ENCODE results near the gene CARD10. TPM values are rescaled to one million over a fixed set of nuclear protein-coding genes. Genes with fewer than 3 reads are reported as not detected.

CARD10 gene
- total RNA-seq, 2 donors from 2014 or later = 20.3 to 24.4 TPM

DNA sequence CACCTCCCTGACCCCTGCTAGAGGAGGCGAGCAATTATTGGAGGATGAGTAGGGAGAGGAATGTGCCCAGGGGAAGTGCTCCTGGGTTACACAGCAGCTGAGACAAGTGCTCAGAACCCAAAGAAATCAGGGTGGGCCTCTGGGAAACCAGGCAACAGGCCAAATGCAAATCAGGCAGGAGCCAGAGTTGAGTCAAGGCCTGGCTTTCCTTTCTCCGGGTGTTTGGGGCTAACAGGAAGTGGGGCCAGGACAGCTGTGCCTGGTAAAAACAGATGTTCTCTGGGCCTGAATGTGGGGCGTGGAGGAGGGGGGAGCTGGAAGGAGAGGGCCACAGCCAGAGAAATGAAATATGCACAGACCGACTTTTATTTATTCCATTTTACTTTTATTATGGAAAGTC, 55.0 kb downstream of the CARD10 start:
- Histone ChIP-seq H3K4me3 (ENCODE audit: low read length) (no peak overlapping the region), H3K9me3 (ENCODE audit: control insufficient read depth, low read length) (no peaks in the 10 kb centered on the region), H3K4me1 (ENCODE audit: control insufficient read depth, insufficient read depth, low read length) (no peaks in the 10 kb centered on the region), H3K9ac (ENCODE audit: extremely low read depth, low read length, poor library complexity, severe bottlenecking) (no peak overlapping the region), H3K27ac (ENCODE audit: low read depth, low read length) (no peak overlapping the region), H3K27me3 (ENCODE audit: control insufficient read depth, insufficient read depth, low read length, poor library complexity, severe bottlenecking) (peaks cover 10% of the 10 kb centered on the region), H3K36me3 (ENCODE audit: control insufficient read depth, insufficient read depth, low read length) (no peaks in the 10 kb centered on the region)
- H3K9me3 Mint-ChIP-seq = no peaks in the 10 kb centered on the region
- DNase-seq = no peak
- H3K27me3 Mint-ChIP-seq (ENCODE audit: insufficient read depth) = peaks cover 5% of the 10 kb centered on the region
- H3K4me3 Mint-ChIP-seq = no peak overlapping the region
- no peaks in the 10 kb centered on the region for H3K4me1 Mint-ChIP-seq
- TF ChIP-seq, protein P1, sequence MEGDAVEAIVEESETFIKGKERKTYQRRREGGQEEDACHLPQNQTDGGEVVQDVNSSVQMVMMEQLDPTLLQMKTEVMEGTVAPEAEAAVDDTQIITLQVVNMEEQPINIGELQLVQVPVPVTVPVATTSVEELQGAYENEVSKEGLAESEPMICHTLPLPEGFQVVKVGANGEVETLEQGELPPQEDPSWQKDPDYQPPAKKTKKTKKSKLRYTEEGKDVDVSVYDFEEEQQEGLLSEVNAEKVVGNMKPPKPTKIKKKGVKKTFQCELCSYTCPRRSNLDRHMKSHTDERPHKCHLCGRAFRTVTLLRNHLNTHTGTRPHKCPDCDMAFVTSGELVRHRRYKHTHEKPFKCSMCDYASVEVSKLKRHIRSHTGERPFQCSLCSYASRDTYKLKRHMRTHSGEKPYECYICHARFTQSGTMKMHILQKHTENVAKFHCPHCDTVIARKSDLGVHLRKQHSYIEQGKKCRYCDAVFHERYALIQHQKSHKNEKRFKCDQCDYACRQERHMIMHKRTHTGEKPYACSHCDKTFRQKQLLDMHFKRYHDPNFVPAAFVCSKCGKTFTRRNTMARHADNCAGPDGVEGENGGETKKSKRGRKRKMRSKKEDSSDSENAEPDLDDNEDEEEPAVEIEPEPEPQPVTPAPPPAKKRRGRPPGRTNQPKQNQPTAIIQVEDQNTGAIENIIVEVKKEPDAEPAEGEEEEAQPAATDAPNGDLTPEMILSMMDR (conservative IDR thresholded peaks at IDR 0.05) = no peak
- no peak overlapping the region for H3K27ac Mint-ChIP-seq
- WGBS, 2 experiments (ENCODE audit: insufficient coverage in 1 of 2, insufficient read length in 1 of 2) = 75 to 80% methylated on average over 1 to 4 of the region's 4 CpGs
- H3K36me3 Mint-ChIP-seq (ENCODE audit: low read depth) = no peaks in the 10 kb centered on the region

DNA sequence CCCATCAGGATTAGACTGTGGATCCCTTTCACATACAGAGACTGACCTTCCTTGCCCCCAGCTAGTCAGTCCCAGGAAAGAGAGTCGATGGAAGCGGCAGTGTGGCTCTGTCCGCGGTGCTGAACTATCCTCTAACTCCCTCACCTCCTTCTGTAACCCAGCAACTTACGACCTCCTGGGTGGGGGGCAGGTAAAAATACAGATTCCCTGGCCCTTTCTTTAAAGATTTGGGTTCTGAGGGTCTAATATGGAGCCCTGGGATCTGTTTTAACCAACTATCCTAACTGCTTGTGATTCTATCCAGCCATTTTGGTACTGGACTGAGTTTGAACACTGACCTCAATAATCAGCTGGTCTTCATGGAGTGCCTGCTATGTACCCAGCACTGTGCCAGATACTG, 56.2 kb downstream of the CARD10 start:
- Mint-ChIP-seq H3K27ac (no peak overlapping the region), H3K9me3 (no peaks in the 10 kb centered on the region), H3K4me3 (no peak overlapping the region), H3K27me3 (ENCODE audit: insufficient read depth) (peaks cover 3% of the 10 kb centered on the region), H3K36me3 (ENCODE audit: low read depth) (no peaks in the 10 kb centered on the region), H3K4me1 (no peaks in the 10 kb centered on the region)
- H3K27me3 ChIP-seq (ENCODE audit: control insufficient read depth, insufficient read depth, low read length, poor library complexity, severe bottlenecking) = peaks cover 19% of the 10 kb centered on the region
- no peak overlapping the region for H3K4me3 ChIP-seq (ENCODE audit: low read length)
- H3K9me3 ChIP-seq (ENCODE audit: control insufficient read depth, low read length) = no peaks in the 10 kb centered on the region
- peak; percentile 91 for DNase-seq
- TF ChIP-seq, protein P1 (conservative IDR thresholded peaks at IDR 0.05) = no peak
- H3K9ac ChIP-seq (ENCODE audit: extremely low read depth, low read length, poor library complexity, severe bottlenecking) = no peak overlapping the region
- no peaks in the 10 kb centered on the region for H3K36me3 ChIP-seq (ENCODE audit: control insufficient read depth, insufficient read depth, low read length)
- no peaks in the 10 kb centered on the region for H3K4me1 ChIP-seq (ENCODE audit: control insufficient read depth, insufficient read depth, low read length)
- 7% methylated on average over 5 of the region's 5 CpGs; no CpG with 5 or more reads in 1 of the 2 experiments for WGBS, 2 experiments (ENCODE audit: insufficient coverage in 1 of 2, insufficient read length in 1 of 2)
- no peak overlapping the region for H3K27ac ChIP-seq (ENCODE audit: low read depth, low read length)

DNA sequence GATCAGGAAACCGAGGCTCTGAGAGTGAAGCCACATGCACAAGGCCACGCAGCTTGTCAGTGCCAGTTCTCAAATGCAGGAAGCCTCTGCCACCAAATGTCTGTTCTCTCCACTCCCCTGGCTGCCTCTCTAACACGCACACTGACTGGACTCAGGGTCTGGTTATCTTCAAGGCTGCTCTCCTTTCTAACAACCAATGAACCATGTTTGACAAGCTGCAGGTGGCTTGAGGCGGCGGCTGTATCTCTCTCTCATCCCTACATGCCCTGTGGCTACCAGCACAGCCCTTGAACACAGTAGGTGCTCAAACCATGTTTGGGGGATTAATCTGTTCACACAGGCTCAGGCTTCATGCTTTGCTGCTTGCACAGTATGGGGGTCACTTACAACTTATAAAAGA, 56.8 kb downstream of the CARD10 start:
- Mint-ChIP-seq H3K27ac (no peak overlapping the region), H3K36me3 (ENCODE audit: low read depth) (no peaks in the 10 kb centered on the region), H3K9me3 (no peaks in the 10 kb centered on the region), H3K4me3 (no peak overlapping the region), H3K27me3 (ENCODE audit: insufficient read depth) (peaks cover 3% of the 10 kb centered on the region), H3K4me1 (no peaks in the 10 kb centered on the region)
- H3K27ac ChIP-seq (ENCODE audit: low read depth, low read length) = no peak overlapping the region
- no peaks in the 10 kb centered on the region for H3K9me3 ChIP-seq (ENCODE audit: control insufficient read depth, low read length)
- no peaks in the 10 kb centered on the region for H3K36me3 ChIP-seq (ENCODE audit: control insufficient read depth, insufficient read depth, low read length)
- no peaks in the 10 kb centered on the region for H3K4me1 ChIP-seq (ENCODE audit: control insufficient read depth, insufficient read depth, low read length)
- no peak overlapping the region for H3K4me3 ChIP-seq (ENCODE audit: low read length)
- peaks cover 25% of the 10 kb centered on the region for H3K27me3 ChIP-seq (ENCODE audit: control insufficient read depth, insufficient read depth, low read length, poor library complexity, severe bottlenecking)
- TF ChIP-seq, protein P1 (conservative IDR thresholded peaks at IDR 0.05) = no peak
- H3K9ac ChIP-seq (ENCODE audit: extremely low read depth, low read length, poor library complexity, severe bottlenecking) = no peak overlapping the region
- 77 to 89% methylated on average over 5 of the region's 5 CpGs for WGBS, 2 experiments (ENCODE audit: insufficient coverage in 1 of 2, insufficient read length in 1 of 2)
- DNase-seq = no peak
